Measurements from ENCODE around the gene CHEK1. TPM values are rescaled to one million over a fixed set of nuclear protein-coding genes. Genes with fewer than 3 reads are reported as not detected.

The CHEK1 gene
- total and polyA plus RNA-seq, 9 of the 15 experiments (the other 6 are each of a cell fraction or from before 2014, with no cell fraction given): 62.6 to 108 (median 87.5) TPM

GRCh38 chr11:125592305-125593113 is 32.5 kb upstream of the CHEK1 start, which contains the start of gene STT3A (continued):
- TF ChIP-seq ZBTB1 (CRISPR knock-in tag; IDR thresholded peaks at IDR 0.05; ENCODE audit: borderline replicate concordance, low read depth) (no peak), TEAD4 (IDR thresholded peaks at IDR 0.05; ENCODE audit: low read length) (0 out of 2 replicates have a peak, but pooled peaks have one; percentile 2), TEAD4 (CRISPR knock-in tag; IDR thresholded peaks at IDR 0.05; ENCODE audit: borderline replicate concordance) (no peak), ZNF384 (IDR thresholded peaks at IDR 0.05; ENCODE audit: low read depth, low read length) (no peak), STAT5B (CRISPR knock-in tag; IDR thresholded peaks at IDR 0.05) (no peak), KDM1A (IDR thresholded peaks at IDR 0.05) (no peak), ESRRA (IDR thresholded peaks at IDR 0.05; ENCODE audit: borderline replicate concordance, low read depth) (peak; percentile 29; the same call in 1 of the 2 replicates), FOXM1 (IDR thresholded peaks at IDR 0.05; ENCODE audit: low read depth) (no peak), FOXM1 (CRISPR knock-in tag; IDR thresholded peaks at IDR 0.05; ENCODE audit: low read depth) (no peak), KDM2B (CRISPR knock-in tag; IDR thresholded peaks at IDR 0.05) (no peak), ZBTB11 (CRISPR knock-in tag; IDR thresholded peaks at IDR 0.05) (peak in 1 of 3 experiments; percentile 38; a peak in 1 of 6 replicates), ATF4 (CRISPR knock-in tag; IDR thresholded peaks at IDR 0.05) (0 out of 2 replicates have a peak, but pooled peaks have one; percentile 9), ZNF140 (CRISPR knock-in tag; IDR thresholded peaks at IDR 0.05) (no peak), ZBTB2 (IDR thresholded peaks at IDR 0.05) (no peak), ZNF551 (CRISPR knock-in tag; IDR thresholded peaks at IDR 0.05) (no peak), NFE2 (IDR thresholded peaks at IDR 0.05; ENCODE audit: low read depth) (peak; percentile 36; the same call in 1 of the 2 replicates), PTBP1 (IDR thresholded peaks at IDR 0.05; ENCODE audit: low read depth, low read length) (no peak), BCL6 (CRISPR knock-in tag; IDR thresholded peaks at IDR 0.05) (no peak)
- TF ChIP-seq, protein P1, sequence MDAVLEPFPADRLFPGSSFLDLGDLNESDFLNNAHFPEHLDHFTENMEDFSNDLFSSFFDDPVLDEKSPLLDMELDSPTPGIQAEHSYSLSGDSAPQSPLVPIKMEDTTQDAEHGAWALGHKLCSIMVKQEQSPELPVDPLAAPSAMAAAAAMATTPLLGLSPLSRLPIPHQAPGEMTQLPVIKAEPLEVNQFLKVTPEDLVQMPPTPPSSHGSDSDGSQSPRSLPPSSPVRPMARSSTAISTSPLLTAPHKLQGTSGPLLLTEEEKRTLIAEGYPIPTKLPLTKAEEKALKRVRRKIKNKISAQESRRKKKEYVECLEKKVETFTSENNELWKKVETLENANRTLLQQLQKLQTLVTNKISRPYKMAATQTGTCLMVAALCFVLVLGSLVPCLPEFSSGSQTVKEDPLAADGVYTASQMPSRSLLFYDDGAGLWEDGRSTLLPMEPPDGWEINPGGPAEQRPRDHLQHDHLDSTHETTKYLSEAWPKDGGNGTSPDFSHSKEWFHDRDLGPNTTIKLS (IDR thresholded peaks at IDR 0.05; ENCODE audit: borderline replicate concordance, low read depth): peak; percentile 98
- TF ChIP-seq, protein P2, sequence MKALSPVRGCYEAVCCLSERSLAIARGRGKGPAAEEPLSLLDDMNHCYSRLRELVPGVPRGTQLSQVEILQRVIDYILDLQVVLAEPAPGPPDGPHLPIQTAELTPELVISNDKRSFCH (CRISPR knock-in tag; IDR thresholded peaks at IDR 0.05): no peak
- TF ChIP-seq, protein P2 (tag; IDR thresholded peaks at IDR 0.05): no peak
